Measurements from ENCODE around the gene DYSF. TPM values are rescaled to one million over a fixed set of nuclear protein-coding genes. Genes with fewer than 3 reads are reported as not detected.

The DYSF gene
- total RNA-seq, 2 experiments from 2014 or later = not detected

- POLR2A ChIA-PET = no interaction called here
- TF ChIP-seq CTCF (conservative IDR thresholded peaks at IDR 0.05; ENCODE audit: low read length) (no peak), EZH2phosphoT487 (IDR thresholded peaks at IDR 0.05; ENCODE audit: borderline replicate concordance, low read depth, low read length) (no peak)
- no peaks in the 10 kb centered on the region for H3K4me1 ChIP-seq (ENCODE audit: insufficient read depth, low read length, poor library complexity, severe bottlenecking)
- no peak overlapping the region for H3K4me2 ChIP-seq (ENCODE audit: low read length)
- CTCF ChIA-PET (ENCODE audit: unreplicated experiment) = no interaction called here
- BruUV-seq (replicated peaks) = no TSS peak
- no peak overlapping the region for H3K27ac ChIP-seq (ENCODE audit: low read depth, low read length, poor library complexity, severe bottlenecking)
- no peak overlapping the region for H2AFZ ChIP-seq (ENCODE audit: low read length)
- intact Hi-C loops (cut with micrococcal nuclease; ENCODE audit: unreplicated experiment) = no loop called here
- H4K20me1 ChIP-seq (ENCODE audit: insufficient read depth, low read length) = no peaks in the 10 kb centered on the region
- no peaks in the 10 kb centered on the region for H3K9me2 ChIP-seq (ENCODE audit: insufficient read depth, low read length)
- H3K79me2 ChIP-seq (ENCODE audit: insufficient read depth, low read depth, low read length) = no peaks in the 10 kb centered on the region
- no peak for DNase-seq (ENCODE audit: low spot score)
- H3K4me3 ChIP-seq (ENCODE audit: low read depth, low read length, poor library complexity, severe bottlenecking) = no peak overlapping the region
- no peaks in the 10 kb centered on the region for H3K36me3 ChIP-seq (ENCODE audit: insufficient read depth, low read length)
- no peaks in the 10 kb centered on the region for H3K9me3 ChIP-seq (ENCODE audit: low read length)
Observed at GRCh38 chr2:71492112-71492511, 38.8 kb downstream of the DYSF start.

GRCh38 chr2:71494091-71494490, 40.7 kb downstream of the DYSF start:
- ChIA-PET POLR2A (no interaction called here), CTCF (ENCODE audit: unreplicated experiment) (interaction anchor here (0.6 kb wide), 1 partner anchor 68 kb away, joined by 3 read pairs; no protein-coding TSS in a partner anchor)
- no TSS peak for BruUV-seq (replicated peaks)
- TF ChIP-seq CTCF (conservative IDR thresholded peaks at IDR 0.05; ENCODE audit: low read length) = no peak
- no peak for TF ChIP-seq EZH2phosphoT487 (IDR thresholded peaks at IDR 0.05; ENCODE audit: borderline replicate concordance, low read depth, low read length)
- Histone ChIP-seq H3K9me3 (ENCODE audit: low read length) (no peaks in the 10 kb centered on the region), H4K20me1 (ENCODE audit: insufficient read depth, low read length) (no peaks in the 10 kb centered on the region), H3K9me2 (ENCODE audit: insufficient read depth, low read length) (no peaks in the 10 kb centered on the region), H3K4me2 (ENCODE audit: low read length) (no peak overlapping the region), H2AFZ (ENCODE audit: low read length) (no peak overlapping the region), H3K27ac (ENCODE audit: low read depth, low read length, poor library complexity, severe bottlenecking) (no peak overlapping the region), H3K36me3 (ENCODE audit: insufficient read depth, low read length) (no peaks in the 10 kb centered on the region), H3K79me2 (ENCODE audit: insufficient read depth, low read depth, low read length) (no peaks in the 10 kb centered on the region), H3K4me1 (ENCODE audit: insufficient read depth, low read length, poor library complexity, severe bottlenecking) (no peaks in the 10 kb centered on the region), H3K4me3 (ENCODE audit: low read depth, low read length, poor library complexity, severe bottlenecking) (no peak overlapping the region)
- intact Hi-C loops (cut with micrococcal nuclease; ENCODE audit: unreplicated experiment) = no loop called here
- no peak for DNase-seq (ENCODE audit: low spot score)

GRCh38 chr2:71494523-71495155, 41.3 kb downstream of the DYSF start:
- Histone ChIP-seq H3K79me2 (ENCODE audit: insufficient read depth, low read depth, low read length) (no peaks in the 10 kb centered on the region), H4K20me1 (ENCODE audit: insufficient read depth, low read length) (no peaks in the 10 kb centered on the region), H3K9me3 (ENCODE audit: low read length) (no peaks in the 10 kb centered on the region), H3K4me2 (ENCODE audit: low read length) (no peak overlapping the region), H3K4me1 (ENCODE audit: insufficient read depth, low read length, poor library complexity, severe bottlenecking) (no peaks in the 10 kb centered on the region), H2AFZ (ENCODE audit: low read length) (no peak overlapping the region), H3K27ac (ENCODE audit: low read depth, low read length, poor library complexity, severe bottlenecking) (no peak overlapping the region), H3K36me3 (ENCODE audit: insufficient read depth, low read length) (no peaks in the 10 kb centered on the region), H3K4me3 (ENCODE audit: low read depth, low read length, poor library complexity, severe bottlenecking) (no peak overlapping the region), H3K9me2 (ENCODE audit: insufficient read depth, low read length) (no peaks in the 10 kb centered on the region)
- intact Hi-C loops (cut with micrococcal nuclease; ENCODE audit: unreplicated experiment) = no loop called here
- no peak for TF ChIP-seq EZH2phosphoT487 (IDR thresholded peaks at IDR 0.05; ENCODE audit: borderline replicate concordance, low read depth, low read length)
- no peak for TF ChIP-seq CTCF (conservative IDR thresholded peaks at IDR 0.05; ENCODE audit: low read length)
- DNase-seq (ENCODE audit: low spot score) = no peak
- ChIA-PET CTCF (ENCODE audit: unreplicated experiment) (no interaction called here), POLR2A (no interaction called here)
- no TSS peak for BruUV-seq (replicated peaks)
